Hepatocyte (in vitro differentiated cells): ENCODE results near the gene UNC119.

ENCODE experiments used
- CTCF ChIP-seq: fragments of 200-600 bp; sonication (generic); IDR thresholded peaks from 2 replicates; pipeline ENCODE4 v1.5.1; 2016; ENCODE audit warnings: antibody characterized with exemption, mild to moderate bottlenecking; ENCODE audit not compliant: poor library complexity
- EZH2 ChIP-seq: fragments of 200-600 bp; sonication (generic); IDR thresholded peaks from 2 replicates; pipeline ENCODE4 v1.6.1; 2016; ENCODE audit warnings: antibody characterized with exemption, mild to moderate bottlenecking, borderline replicate concordance
- EZH2phosphoT487 ChIP-seq: fragments of 200-600 bp; sonication (generic); IDR thresholded peaks from one replicate; pipeline ENCODE4 v1.6.1; 2018; ENCODE audit warnings: antibody characterized with exemption, mild to moderate bottlenecking, low read depth, moderate library complexity; ENCODE audit not compliant: unreplicated experiment, severe bottlenecking

GRCh38 chr17:28598389-28598788 lies 46.0 kb upstream of the UNC119 start:
- no peak for TF ChIP-seq CTCF
- TF ChIP-seq EZH2, result no peak
- TF ChIP-seq EZH2phosphoT487, result no peak
